ENCODE measurements around the gene CRELD2. TPM values are rescaled to one million over a fixed set of nuclear protein-coding genes. Genes with fewer than 3 reads are reported as not detected.
A peak's percentile ranks its signal among the peaks of the same experiment; 100 is the strongest.

The CRELD2 gene
- total RNA-seq, 1 donor from 2014 or later, result 44.3 TPM

DNA sequence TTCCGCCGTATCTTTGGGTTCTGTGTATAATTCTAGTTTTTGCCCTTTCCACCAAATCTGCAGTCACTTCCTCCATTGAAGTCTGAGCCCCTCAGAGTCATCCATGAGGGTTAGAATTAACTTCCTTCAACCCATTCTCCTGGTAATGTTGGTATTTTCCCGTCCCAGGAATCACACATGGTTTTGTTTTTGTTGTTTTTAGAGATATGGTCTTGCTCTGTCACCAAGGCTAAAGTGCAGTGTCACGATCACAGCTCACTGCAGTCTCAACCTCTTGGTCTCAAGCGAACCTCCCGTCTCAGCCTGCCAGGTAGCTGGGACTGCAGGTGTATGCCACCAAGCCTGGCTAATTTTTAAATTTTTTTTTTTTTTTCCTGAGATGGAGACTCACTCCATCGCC is 46.1 kb upstream of the CRELD2 start:
- peaks cover 11% of the 10 kb centered on the region for H3K36me3 Mint-ChIP-seq (ENCODE audit: low read depth)
- no peak overlapping the region for H3K4me3 Mint-ChIP-seq (ENCODE audit: unreplicated experiment)
- no peak for DNase-seq (ENCODE audit: low spot score)
- peaks cover 6% of the 10 kb centered on the region for H3K4me1 Mint-ChIP-seq (ENCODE audit: low read depth)
- H3K9me3 Mint-ChIP-seq (ENCODE audit: low read depth), result peaks cover 17% of the 10 kb centered on the region
- H3K27ac Mint-ChIP-seq (ENCODE audit: unreplicated experiment), result no peak overlapping the region
- H3K27me3 Mint-ChIP-seq (ENCODE audit: low read depth), result no peaks in the 10 kb centered on the region
- TF ChIP-seq, protein P1, sequence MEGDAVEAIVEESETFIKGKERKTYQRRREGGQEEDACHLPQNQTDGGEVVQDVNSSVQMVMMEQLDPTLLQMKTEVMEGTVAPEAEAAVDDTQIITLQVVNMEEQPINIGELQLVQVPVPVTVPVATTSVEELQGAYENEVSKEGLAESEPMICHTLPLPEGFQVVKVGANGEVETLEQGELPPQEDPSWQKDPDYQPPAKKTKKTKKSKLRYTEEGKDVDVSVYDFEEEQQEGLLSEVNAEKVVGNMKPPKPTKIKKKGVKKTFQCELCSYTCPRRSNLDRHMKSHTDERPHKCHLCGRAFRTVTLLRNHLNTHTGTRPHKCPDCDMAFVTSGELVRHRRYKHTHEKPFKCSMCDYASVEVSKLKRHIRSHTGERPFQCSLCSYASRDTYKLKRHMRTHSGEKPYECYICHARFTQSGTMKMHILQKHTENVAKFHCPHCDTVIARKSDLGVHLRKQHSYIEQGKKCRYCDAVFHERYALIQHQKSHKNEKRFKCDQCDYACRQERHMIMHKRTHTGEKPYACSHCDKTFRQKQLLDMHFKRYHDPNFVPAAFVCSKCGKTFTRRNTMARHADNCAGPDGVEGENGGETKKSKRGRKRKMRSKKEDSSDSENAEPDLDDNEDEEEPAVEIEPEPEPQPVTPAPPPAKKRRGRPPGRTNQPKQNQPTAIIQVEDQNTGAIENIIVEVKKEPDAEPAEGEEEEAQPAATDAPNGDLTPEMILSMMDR (IDR thresholded peaks at IDR 0.05), result no peak

DNA sequence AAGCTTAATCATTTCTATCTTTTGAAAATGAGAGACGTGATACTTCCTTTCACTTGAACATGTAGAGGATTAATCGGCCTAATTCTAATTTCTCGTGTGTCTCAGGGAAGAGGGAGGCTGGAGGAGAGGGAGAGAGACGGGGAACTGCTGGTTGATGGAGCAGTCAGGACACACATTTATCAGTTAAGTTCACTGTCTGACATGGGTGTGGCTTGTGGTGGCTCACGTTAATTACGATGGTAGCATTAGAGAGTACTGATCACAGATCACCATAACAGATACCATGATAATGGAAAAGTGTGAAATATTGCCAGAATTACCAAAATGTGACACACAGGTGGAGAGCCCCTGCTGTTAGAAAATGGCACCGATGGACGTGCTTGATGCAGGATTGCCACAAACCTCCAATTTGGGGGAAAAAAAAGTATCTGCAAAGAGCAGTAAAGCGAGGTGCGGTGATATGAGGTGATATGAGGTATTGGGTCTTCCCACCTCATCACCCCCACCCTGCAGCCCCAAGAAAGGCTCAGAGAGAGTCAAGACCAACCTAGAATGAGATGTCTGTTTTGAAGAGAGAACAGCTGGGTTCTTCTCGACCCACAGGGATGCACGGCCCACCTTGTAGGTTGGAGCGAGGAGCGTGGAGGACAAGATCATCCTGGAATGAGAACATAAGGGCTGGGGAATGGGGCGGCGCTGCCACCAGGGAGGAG is 45.0 kb upstream of the CRELD2 start:
- Mint-ChIP-seq H3K9me3 (ENCODE audit: low read depth) (peaks cover 19% of the 10 kb centered on the region), H3K27ac (ENCODE audit: unreplicated experiment) (no peak overlapping the region), H3K36me3 (ENCODE audit: low read depth) (peaks cover 14% of the 10 kb centered on the region), H3K4me1 (ENCODE audit: low read depth) (peaks cover 8% of the 10 kb centered on the region), H3K4me3 (ENCODE audit: unreplicated experiment) (no peak overlapping the region), H3K27me3 (ENCODE audit: low read depth) (no peaks in the 10 kb centered on the region)
- no peak for DNase-seq (ENCODE audit: low spot score)
- TF ChIP-seq, protein P1 (IDR thresholded peaks at IDR 0.05), result no peak

DNA sequence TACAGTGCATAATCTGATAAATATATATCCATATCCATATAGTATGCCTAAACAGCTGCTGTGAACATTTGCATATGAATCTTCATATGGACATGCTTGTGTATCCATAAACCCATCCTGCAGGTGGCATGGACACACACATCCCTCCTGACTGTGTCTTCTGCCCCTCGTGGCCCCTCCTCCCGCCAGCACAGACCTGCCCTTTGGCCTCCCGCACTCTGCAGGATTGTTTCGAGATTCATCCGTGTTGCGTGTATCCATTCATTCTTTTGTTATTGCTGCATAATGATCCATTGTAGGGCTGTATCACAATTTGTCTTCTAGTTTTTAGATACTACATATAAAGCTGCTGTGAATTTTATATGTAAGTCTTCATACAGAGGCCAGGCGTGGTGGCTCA is 40.8 kb upstream of the CRELD2 start:
- peaks cover 7% of the 10 kb centered on the region for H3K36me3 Mint-ChIP-seq (ENCODE audit: low read depth)
- H3K27ac Mint-ChIP-seq (ENCODE audit: unreplicated experiment), result no peak overlapping the region
- TF ChIP-seq, protein P1 (IDR thresholded peaks at IDR 0.05), result no peak
- no peak overlapping the region for H3K4me3 Mint-ChIP-seq (ENCODE audit: unreplicated experiment)
- no peaks in the 10 kb centered on the region for H3K27me3 Mint-ChIP-seq (ENCODE audit: low read depth)
- peak; percentile 53 for DNase-seq (ENCODE audit: low spot score)
- peaks cover 23% of the 10 kb centered on the region for H3K4me1 Mint-ChIP-seq (ENCODE audit: low read depth)
- H3K9me3 Mint-ChIP-seq (ENCODE audit: low read depth), result peaks cover 2% of the 10 kb centered on the region

DNA sequence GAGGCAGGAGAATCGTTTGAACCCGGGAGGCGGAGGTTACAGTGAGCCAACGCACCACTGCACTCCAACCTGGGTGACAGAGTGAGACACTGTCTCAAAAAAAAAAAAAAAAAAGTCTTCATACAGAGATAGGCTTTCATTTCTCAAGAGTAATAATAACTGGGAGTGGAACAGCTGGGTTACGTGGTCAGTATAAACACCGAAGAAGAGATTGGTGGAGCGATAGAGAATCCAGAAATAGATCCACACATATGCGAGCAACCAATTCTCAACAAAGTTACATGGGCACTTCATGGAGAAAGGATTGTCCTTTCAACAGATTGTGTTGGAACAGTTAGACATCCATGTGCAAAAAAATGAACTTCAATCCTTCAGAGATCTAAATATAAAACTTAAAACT is 40.2 kb upstream of the CRELD2 start:
- Mint-ChIP-seq H3K27me3 (ENCODE audit: low read depth) (no peaks in the 10 kb centered on the region), H3K4me3 (ENCODE audit: unreplicated experiment) (no peak overlapping the region), H3K36me3 (ENCODE audit: low read depth) (peaks cover 8% of the 10 kb centered on the region), H3K9me3 (ENCODE audit: low read depth) (peaks cover 2% of the 10 kb centered on the region), H3K27ac (ENCODE audit: unreplicated experiment) (no peak overlapping the region), H3K4me1 (ENCODE audit: low read depth) (peaks cover 29% of the 10 kb centered on the region)
- TF ChIP-seq, protein P1 (IDR thresholded peaks at IDR 0.05), result no peak
- DNase-seq (ENCODE audit: low spot score), result no peak

DNA sequence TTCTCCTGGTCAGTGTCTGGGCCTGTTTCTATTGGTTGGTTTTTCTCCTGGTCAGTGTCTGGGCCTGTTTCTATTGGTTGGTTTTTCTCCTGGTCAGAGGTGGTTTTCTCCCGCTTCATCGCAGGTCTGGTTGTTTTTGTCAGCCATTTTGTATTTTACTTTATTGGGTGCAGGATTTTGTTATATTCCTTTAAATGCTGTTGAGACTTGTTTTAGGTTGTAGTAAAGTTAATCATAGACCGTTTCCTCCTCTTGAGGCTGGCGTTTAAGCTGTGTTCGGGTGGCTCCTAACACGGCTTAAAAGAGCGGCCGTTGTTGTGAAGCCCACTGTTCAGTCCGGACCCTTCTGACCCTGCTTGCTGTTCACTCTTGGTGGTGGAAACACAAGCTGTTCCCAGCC is 38.6 kb upstream of the CRELD2 start:
- DNase-seq (ENCODE audit: low spot score), result no peak
- H3K27me3 Mint-ChIP-seq (ENCODE audit: low read depth), result no peaks in the 10 kb centered on the region
- peaks cover 17% of the 10 kb centered on the region for H3K36me3 Mint-ChIP-seq (ENCODE audit: low read depth)
- peaks cover 2% of the 10 kb centered on the region for H3K9me3 Mint-ChIP-seq (ENCODE audit: low read depth)
- H3K4me3 Mint-ChIP-seq (ENCODE audit: unreplicated experiment), result peak overlapping the region; percentile 31
- TF ChIP-seq, protein P1 (IDR thresholded peaks at IDR 0.05), result no peak
- peak overlapping the region; percentile 41 for H3K27ac Mint-ChIP-seq (ENCODE audit: unreplicated experiment)
- peaks cover 32% of the 10 kb centered on the region for H3K4me1 Mint-ChIP-seq (ENCODE audit: low read depth)
